Naive thymus-derived CD4-positive, alpha-beta T cell (primary cell): ENCODE measurements around the gene CD3D. TPM values are rescaled to one million over a fixed set of nuclear protein-coding genes. Genes with fewer than 3 reads are reported as not detected.

Experiments used
- ATAC-seq: fragments of 150-1000 bp; cut with Tn5 transposase; 2 replicates; pipeline ENCODE4 v1.10.0; 2021; ENCODE audit warnings: mild to moderate bottlenecking, moderate library complexity
- CTCF ChIA-PET: fragments of 350-600 bp; sonication (Branson Sonifier 250); formaldehyde crosslinking; loops from one replicate; lab custom pipeline; 2021; ENCODE audit warnings: antibody characterized with exemption; lab: Charles Lee
- POLR2A ChIA-PET: fragments of 350-600 bp; sonication (Branson Sonifier 250); formaldehyde crosslinking; loops from one replicate; lab custom pipeline; 2021; ENCODE audit warnings: antibody characterized with exemption, inconsistent platforms; lab: Charles Lee
- DNase-seq, 9 donors: peaks; one replicate each; pipeline versions ENCODE4 v3.0.0 to v3.0.0-alpha.2; 2020 to 2022; ENCODE audit warnings: mixed read lengths in 1 of 9
- H3K27ac ChIP-seq: one replicate; pipeline ENCODE4 v1.7.0; 2013; ENCODE audit warnings: mild to moderate bottlenecking, low read depth, low read length, moderate library complexity
- H3K27me3 ChIP-seq, 2 donors: one replicate each; pipeline ENCODE4 v1.7.0; 2013; ENCODE audit warnings: low read length in 2 of 2, mild to moderate bottlenecking in 2 of 2, moderate library complexity in 2 of 2; ENCODE audit not compliant: control insufficient read depth in 2 of 2, insufficient read depth in 2 of 2
- H3K36me3 ChIP-seq, 3 experiments: 1 replicate in 2 of 3; 2 replicates in 1 of 3; pipeline ENCODE4 v1.7.0; 2013; ENCODE audit warnings: low read length in 3 of 3, mild to moderate bottlenecking in 3 of 3, moderate library complexity in 1 of 3; ENCODE audit not compliant: insufficient read depth in 3 of 3, control insufficient read depth in 2 of 3
- H3K4me1 ChIP-seq, 2 donors: one replicate each; pipeline ENCODE4 v1.7.0; 2013; ENCODE audit warnings: low read length in 2 of 2, mild to moderate bottlenecking in 2 of 2, moderate library complexity in 1 of 2; ENCODE audit not compliant: control insufficient read depth in 2 of 2, insufficient read depth in 2 of 2
- H3K4me3 ChIP-seq: 2 replicates; pipeline ENCODE4 v1.7.0; 2013; ENCODE audit warnings: mild to moderate bottlenecking, low read length
- H3K9me3 ChIP-seq, 3 experiments: 1 replicate in 2 of 3; 2 replicates in 1 of 3; pipeline ENCODE4 v1.7.0; 2013; ENCODE audit warnings: low read length in 3 of 3; ENCODE audit not compliant: control insufficient read depth in 2 of 3
- H3K27ac Mint-ChIP-seq, 9 donors: one replicate each; pipeline ENCODE4 v1.8.0; 2020 to 2022; ENCODE audit warnings: mixed read lengths in 9 of 9, mild to moderate bottlenecking in 8 of 9, moderate library complexity in 5 of 9, inconsistent platforms in 2 of 9
- H3K27me3 Mint-ChIP-seq, 5 donors: one replicate each; pipeline ENCODE4 v1.8.0; 2021 to 2022; ENCODE audit warnings: mixed read lengths in 5 of 5, mild to moderate bottlenecking in 1 of 5
- H3K36me3 Mint-ChIP-seq, 5 donors: one replicate each; pipeline ENCODE4 v1.8.0; 2020 to 2022; ENCODE audit warnings: mixed read lengths in 5 of 5, mild to moderate bottlenecking in 3 of 5, inconsistent platforms in 1 of 5
- H3K4me1 Mint-ChIP-seq, 7 donors: one replicate each; pipeline ENCODE4 v1.8.0; 2020 to 2022; ENCODE audit warnings: mixed read lengths in 7 of 7, mild to moderate bottlenecking in 3 of 7, inconsistent platforms in 1 of 7
- H3K4me3 Mint-ChIP-seq, 10 donors: one replicate each; pipeline ENCODE4 v1.8.0; 2020 to 2022; ENCODE audit warnings: mild to moderate bottlenecking in 10 of 10, mixed read lengths in 10 of 10, moderate library complexity in 6 of 10, inconsistent platforms in 2 of 10
- H3K9me3 Mint-ChIP-seq, 11 donors: one replicate each; pipeline ENCODE4 v1.8.0; 2020 to 2022; ENCODE audit warnings: mixed read lengths in 11 of 11, mild to moderate bottlenecking in 4 of 11, inconsistent platforms in 1 of 11, moderate library complexity in 1 of 11
- intact Hi-C, 2 donors: fragments of 100-400 bp; cut with micrococcal nuclease; formaldehyde crosslinking; loops; one replicate each; pipeline ENCODE4 v1.15.1; 2023
- polyA plus RNA-seq, 2 donors: library from polyadenylated mRNA; unstranded; fragments of 300-500 nt; fragmentation: Illumina TruSeq; gene quantifications; one replicate each; pipeline ENCODE4 v1.2.3, GENCODE V29; 2021
- total RNA-seq, 6 experiments: library from RNA in 5 of 6; stranded (reverse) in 5 of 6; gene quantifications; 1 replicate in 5 of 6; 2 replicates in 1 of 6; pipeline ENCODE4 v1.2.3 and lab custom pipeline; 2021 to 2026

The CD3D gene
- total and polyA plus RNA-seq, 7 experiments from 2014 or later: 232 to 1,287 (median 394) TPM

GRCh38 chr11:118374729-118375128 is 32.2 kb upstream of the CD3D start:
- H3K27ac ChIP-seq: no peak overlapping the region
- Mint-ChIP-seq H3K27ac (peak overlapping the region in 3 of 9 donors; percentile 9 to 39 (median 14)), H3K9me3 (no peaks in the 10 kb centered on the region), H3K36me3 (peaks cover 0 to 70% (median 44%) of the 10 kb centered on the region in 5 donors), H3K4me1 (peaks cover 0 to 4% (median 0%) of the 10 kb centered on the region in 7 donors), H3K27me3 (no peaks in the 10 kb centered on the region), H3K4me3 (no peak overlapping the region)
- DNase-seq: no peak
- H3K9me3 ChIP-seq: no peaks in the 10 kb centered on the region
- no peaks in the 10 kb centered on the region for H3K27me3 ChIP-seq
- CTCF ChIA-PET: interaction anchor here (0.7 kb wide), 1 partner anchor 9 kb away, joined by 3 read pairs; no protein-coding TSS in a partner anchor
- POLR2A ChIA-PET: interaction anchor here (0.6 to 1.1 kb wide), 4 partner anchors 9 to 23 kb away, joined by 3 read pairs; no protein-coding TSS in a partner anchor
- peaks cover 59 to 96% (median 59%) of the 10 kb centered on the region in 3 experiments for H3K36me3 ChIP-seq
- no peaks in the 10 kb centered on the region for H3K4me1 ChIP-seq
- H3K4me3 ChIP-seq: no peak overlapping the region
- intact Hi-C loops: no loop called here
- no peak for ATAC-seq

- Mint-ChIP-seq H3K36me3 (peaks cover 0 to 63% (median 45%) of the 10 kb centered on the region in 5 donors), H3K27me3 (no peaks in the 10 kb centered on the region), H3K27ac (peak overlapping the region in 1 of 9 donors; percentile 39), H3K4me1 (peaks cover 0 to 4% (median 0%) of the 10 kb centered on the region in 7 donors), H3K4me3 (no peak overlapping the region), H3K9me3 (no peaks in the 10 kb centered on the region)
- Histone ChIP-seq H3K36me3 (peaks cover 58 to 96% (median 58%) of the 10 kb centered on the region in 3 experiments), H3K27ac (no peak overlapping the region), H3K9me3 (no peaks in the 10 kb centered on the region), H3K4me1 (no peaks in the 10 kb centered on the region), H3K27me3 (no peaks in the 10 kb centered on the region), H3K4me3 (no peak overlapping the region)
- ChIA-PET CTCF (interaction anchor here (0.8 kb wide), 1 partner anchor 118 kb away, joined by 3 read pairs; no protein-coding TSS in a partner anchor), POLR2A (interaction anchor here (1.0 kb wide), 1 partner anchor 8 kb away, joined by 3 read pairs; no protein-coding TSS in a partner anchor)
- intact Hi-C loops: no loop called here
- ATAC-seq (no peak), DNase-seq (no peak)
These were observed 31.4 kb upstream of the CD3D start for GRCh38 chr11:118373871-118374270.

GRCh38 chr11:118373263-118373662 is 30.8 kb upstream of the CD3D start:
- Mint-ChIP-seq H3K36me3 (peaks cover 0 to 67% (median 48%) of the 10 kb centered on the region in 5 donors), H3K27me3 (no peaks in the 10 kb centered on the region), H3K9me3 (no peaks in the 10 kb centered on the region), H3K4me1 (peaks cover 0 to 4% (median 0%) of the 10 kb centered on the region in 7 donors), H3K4me3 (no peak overlapping the region), H3K27ac (peak overlapping the region in 1 of 9 donors; percentile 43)
- ATAC-seq (no peak), DNase-seq (no peak)
- intact Hi-C loops: no loop called here
- CTCF ChIA-PET: interaction anchor here (0.6 kb wide), 1 partner anchor 156 kb away, joined by 5 read pairs; no protein-coding TSS in a partner anchor
- Histone ChIP-seq H3K36me3 (peaks cover 55 to 96% (median 56%) of the 10 kb centered on the region in 3 experiments), H3K4me1 (no peaks in the 10 kb centered on the region), H3K9me3 (no peaks in the 10 kb centered on the region), H3K4me3 (no peak overlapping the region), H3K27ac (no peak overlapping the region), H3K27me3 (no peaks in the 10 kb centered on the region)
- POLR2A ChIA-PET: no interaction called here

- no peaks in the 10 kb centered on the region for H3K9me3 Mint-ChIP-seq
- peak overlapping the region in 2 of 9 donors; percentile 9 to 36 for H3K27ac Mint-ChIP-seq
- peaks cover 0 to 6% (median 2%) of the 10 kb centered on the region in 7 donors for H3K4me1 Mint-ChIP-seq
- ChIA-PET CTCF (interaction anchor here (0.6 kb wide), 1 partner anchor 120 kb away, joined by 5 read pairs; no protein-coding TSS in a partner anchor), POLR2A (interaction anchor here (0.6 kb wide), 1 partner anchor 61 kb away, joined by 4 read pairs; no protein-coding TSS in a partner anchor)
- no peaks in the 10 kb centered on the region for H3K27me3 ChIP-seq
- no peak overlapping the region for H3K4me3 ChIP-seq
- no peaks in the 10 kb centered on the region for H3K9me3 ChIP-seq
- H3K27ac ChIP-seq: no peak overlapping the region
- H3K36me3 Mint-ChIP-seq: peaks cover 6 to 64% (median 50%) of the 10 kb centered on the region in 5 donors
- H3K4me3 Mint-ChIP-seq: no peak overlapping the region
- no peaks in the 10 kb centered on the region for H3K4me1 ChIP-seq
- ATAC-seq (no peak), DNase-seq (no peak)
- H3K27me3 Mint-ChIP-seq: no peaks in the 10 kb centered on the region
- intact Hi-C loops: no loop called here
- H3K36me3 ChIP-seq: peaks cover 45 to 84% (median 65%) of the 10 kb centered on the region in 3 experiments
These were observed 28.3 kb upstream of the CD3D start for GRCh38 chr11:118370774-118371173.

- no peak for ATAC-seq
- ChIA-PET CTCF (interaction anchor here (0.8 to 1.0 kb wide), 3 partner anchors 9 to 146 kb away, joined by 3 to 4 read pairs (median 3); no protein-coding TSS in a partner anchor), POLR2A (interaction anchor here (0.6 to 1.1 kb wide), 3 partner anchors 8 to 173 kb away, joined by 3 read pairs; no protein-coding TSS in a partner anchor)
- no peaks in the 10 kb centered on the region for H3K9me3 Mint-ChIP-seq
- no peaks in the 10 kb centered on the region for H3K9me3 ChIP-seq
- intact Hi-C loops: no loop called here
- H3K27ac Mint-ChIP-seq: peak overlapping the region in 1 of 9 donors; percentile 36
- no peaks in the 10 kb centered on the region for H3K27me3 ChIP-seq
- H3K4me3 ChIP-seq: no peak overlapping the region
- peaks cover 6 to 49% (median 40%) of the 10 kb centered on the region in 5 donors for H3K36me3 Mint-ChIP-seq
- no peak overlapping the region for H3K27ac ChIP-seq
- peaks cover 6 to 15% of the 10 kb centered on the region in 2 donors for H3K4me1 ChIP-seq
- H3K27me3 Mint-ChIP-seq: no peaks in the 10 kb centered on the region
- peaks cover 31 to 55% (median 54%) of the 10 kb centered on the region in 3 experiments for H3K36me3 ChIP-seq
- H3K4me3 Mint-ChIP-seq: no peak overlapping the region
- DNase-seq: no peak
- H3K4me1 Mint-ChIP-seq: peaks cover 20 to 40% (median 25%) of the 10 kb centered on the region in 7 donors
These were observed 23.8 kb upstream of the CD3D start for GRCh38 chr11:118366287-118366686.

- CTCF ChIA-PET: interaction anchor here (0.5 to 1.2 kb wide), 7 partner anchors 10 to 194 kb away, joined by 3 to 11 read pairs (median 3); no protein-coding TSS in a partner anchor
- H3K27ac Mint-ChIP-seq: peak overlapping the region in 3 of 9 donors; percentile 7 to 59 (median 17)
- Histone ChIP-seq H3K27ac (no peak overlapping the region), H3K27me3 (no peaks in the 10 kb centered on the region), H3K4me3 (no peak overlapping the region), H3K4me1 (peaks cover 16 to 22% of the 10 kb centered on the region in 2 donors), H3K36me3 (peaks cover 20 to 44% (median 42%) of the 10 kb centered on the region in 3 experiments), H3K9me3 (no peaks in the 10 kb centered on the region)
- H3K9me3 Mint-ChIP-seq: no peaks in the 10 kb centered on the region
- no peak for DNase-seq
- no peaks in the 10 kb centered on the region for H3K27me3 Mint-ChIP-seq
- peaks cover 24 to 52% (median 37%) of the 10 kb centered on the region in 7 donors for H3K4me1 Mint-ChIP-seq
- POLR2A ChIA-PET: interaction anchor here (0.8 to 1.3 kb wide), 6 partner anchors 9 to 153 kb away, joined by 3 to 4 read pairs (median 3); no protein-coding TSS in a partner anchor
- H3K4me3 Mint-ChIP-seq: no peak overlapping the region
- peaks cover 6 to 39% (median 34%) of the 10 kb centered on the region in 5 donors for H3K36me3 Mint-ChIP-seq
- intact Hi-C loops: no loop called here
- ATAC-seq: no peak
These were observed 22.6 kb upstream of the CD3D start for GRCh38 chr11:118364956-118365615.
